ENCODE measurements around the gene CNNM4.

Gene CNNM4

GRCh38 chr2:96815326-96816126, 54.8 kb downstream of the CNNM4 start:
- FAIRE-seq: no peak

- FAIRE-seq: no peak
These were observed 55.6 kb downstream of the CNNM4 start, which contains the start of gene CNNM3 for GRCh38 chr2:96816127-96816835. Gene CNNM3, plus strand, starts transcription at chr2:96816268. Its CDS starts 10 bp downstream, at chr2:96816278.

GRCh38 chr2:96816836-96817702, 56.4 kb downstream of the CNNM4 start:
- no peak for FAIRE-seq

- FAIRE-seq: no peak
These were observed 57.2 kb downstream of the CNNM4 start for GRCh38 chr2:96817882-96818281.

- no peak for FAIRE-seq
These were observed 58.6 kb downstream of the CNNM4 start for GRCh38 chr2:96819128-96819875.

GRCh38 chr2:96819876-96820511, 59.3 kb downstream of the CNNM4 start:
- FAIRE-seq: no peak

- FAIRE-seq: no peak
These were observed 60.5 kb downstream of the CNNM4 start for GRCh38 chr2:96821113-96821675.

GRCh38 chr2:96822786-96823185, 62.1 kb downstream of the CNNM4 start:
- FAIRE-seq: no peak

- no peak for FAIRE-seq
These were observed 62.5 kb downstream of the CNNM4 start for GRCh38 chr2:96823198-96823597.

GRCh38 chr2:96824079-96824870, 63.6 kb downstream of the CNNM4 start:
- FAIRE-seq: no peak

GRCh38 chr2:96825057-96825456, 64.4 kb downstream of the CNNM4 start:
- no peak for FAIRE-seq

- no peak for FAIRE-seq
These were observed 66.0 kb downstream of the CNNM4 start for GRCh38 chr2:96826546-96827278.

- no peak for FAIRE-seq
These were observed 67.7 kb downstream of the CNNM4 start for GRCh38 chr2:96828436-96828835.

- FAIRE-seq: no peak
These were observed 68.2 kb downstream of the CNNM4 start for GRCh38 chr2:96828874-96829273.

GRCh38 chr2:96830044-96830562, 69.4 kb downstream of the CNNM4 start:
- no peak for FAIRE-seq

GRCh38 chr2:96831679-96832078, 71.0 kb downstream of the CNNM4 start:
- no peak for FAIRE-seq

GRCh38 chr2:96832408-96832753, 71.7 kb downstream of the CNNM4 start:
- FAIRE-seq: no peak

- no peak for FAIRE-seq
These were observed 72.2 kb downstream of the CNNM4 start for GRCh38 chr2:96832754-96833507.

GRCh38 chr2:96835830-96836229, 75.1 kb downstream of the CNNM4 start:
- no peak for FAIRE-seq
